ENCODE data around the gene RASGRP2. TPM values are rescaled to one million over a fixed set of nuclear protein-coding genes. Genes with fewer than 3 reads are reported as not detected.

RASGRP2 gene
- total RNA-seq, 1 experiment from 2014 or later: not detected

Other genes starting within 250 kb of the RASGRP2 start
- not detected in 2 replicates for gene SLC22A11, start 188.2 kb downstream of the RASGRP2 start, total RNA-seq (2014; rRNA removed; shearing (Covaris generic))
- not detected in 2 replicates for gene SLC22A12, start 152.9 kb downstream of the RASGRP2 start, total RNA-seq (2014; rRNA removed; shearing (Covaris generic))
- 0.15 and 20.9 TPM in 2 replicates for gene NRXN2, start 20.9 kb downstream of the RASGRP2 start, total RNA-seq (2014; rRNA removed; shearing (Covaris generic))
- not detected in 2 replicates for gene PYGM, start 15.8 kb upstream of the RASGRP2 start, total RNA-seq (2014; rRNA removed; shearing (Covaris generic))
- gene SF1, start 34.4 kb upstream of the RASGRP2 start, total RNA-seq (2014; rRNA removed; shearing (Covaris generic)): 99.7 and 151 TPM in 2 replicates
- gene MAP4K2, start 59.1 kb upstream of the RASGRP2 start, total RNA-seq (2014; rRNA removed; shearing (Covaris generic)): 6.7 and 10.4 TPM in 2 replicates
- gene MEN1, start 66.4 kb upstream of the RASGRP2 start, total RNA-seq (2014; rRNA removed; shearing (Covaris generic)): 14.0 and 15.0 TPM in 2 replicates
- 0.06 and 0.15 TPM in 2 replicates for gene CDC42BPG, start 100.5 kb upstream of the RASGRP2 start, total RNA-seq (2014; rRNA removed; shearing (Covaris generic))
- gene EHD1, start 134.5 kb upstream of the RASGRP2 start, total RNA-seq (2014; rRNA removed; shearing (Covaris generic)): 27.0 and 35.6 TPM in 2 replicates
- gene ATG2A, start 173.1 kb upstream of the RASGRP2 start, total RNA-seq (2014; rRNA removed; shearing (Covaris generic)): 8.2 and 11.1 TPM in 2 replicates
- gene PPP2R5B, start 180.5 kb upstream of the RASGRP2 start, total RNA-seq (2014; rRNA removed; shearing (Covaris generic)): 7.8 and 8.5 TPM in 2 replicates
- not detected in 2 replicates for gene GPHA2, start 191.8 kb upstream of the RASGRP2 start, total RNA-seq (2014; rRNA removed; shearing (Covaris generic))
- not detected in 2 replicates for gene MAJIN, start 228.0 kb upstream of the RASGRP2 start, total RNA-seq (2014; rRNA removed; shearing (Covaris generic))

All from Daoy (cell line).